GM18868 (cell line): ENCODE data around the gene MLANA.
"Not testable (repeated sequence)": the region's sequence is repeated elsewhere in the genome, so short reads cannot be mapped to it uniquely, and the experiment has no call there.

Experiments used
- ATAC-seq: cut with Tn5 transposase; IDR thresholded peaks from one replicate; pipeline ENCODE4 v1.9.1; 2021; ENCODE audit warnings: mild to moderate bottlenecking, moderate library complexity; ENCODE audit not compliant: unreplicated experiment

Gene MLANA

DNA sequence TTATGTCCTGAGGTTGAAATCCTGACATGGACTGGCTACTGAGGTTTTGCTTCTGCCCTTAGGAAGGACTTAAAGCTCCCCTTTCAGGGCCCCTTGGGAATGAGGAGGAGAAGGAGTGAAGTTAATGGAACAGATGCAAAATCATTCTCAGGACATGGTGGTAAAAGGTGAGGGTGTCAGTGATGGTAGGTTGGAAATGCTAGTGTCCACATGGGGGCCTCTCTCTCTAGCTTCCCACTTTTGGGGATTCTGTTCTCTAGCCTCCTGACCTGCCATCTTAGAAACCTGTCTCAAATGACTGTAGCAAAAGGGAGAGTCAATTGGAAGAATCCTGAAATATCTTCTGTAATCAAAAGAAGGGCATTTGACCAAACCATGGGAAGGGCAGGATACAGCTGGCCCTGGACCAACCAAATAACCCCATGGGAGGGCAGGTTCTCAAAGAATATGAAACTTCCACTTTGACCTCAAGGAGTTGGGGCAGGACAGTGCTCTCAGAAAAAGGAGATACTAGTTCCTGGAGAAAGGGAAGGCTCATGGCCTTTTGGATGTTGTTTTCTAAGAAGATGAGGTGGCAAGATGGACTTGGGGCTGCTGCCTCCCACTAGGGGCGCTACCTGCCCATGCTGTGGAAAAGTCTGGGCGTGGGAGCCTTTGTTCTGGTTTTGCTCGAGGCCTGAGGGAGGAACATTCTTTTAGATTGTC lies 21.2 kb upstream of the MLANA start:
- no peak for ATAC-seq

GRCh38 chr9:5870020-5870339 lies 20.7 kb upstream of the MLANA start:
- ATAC-seq, result no peak

DNA sequence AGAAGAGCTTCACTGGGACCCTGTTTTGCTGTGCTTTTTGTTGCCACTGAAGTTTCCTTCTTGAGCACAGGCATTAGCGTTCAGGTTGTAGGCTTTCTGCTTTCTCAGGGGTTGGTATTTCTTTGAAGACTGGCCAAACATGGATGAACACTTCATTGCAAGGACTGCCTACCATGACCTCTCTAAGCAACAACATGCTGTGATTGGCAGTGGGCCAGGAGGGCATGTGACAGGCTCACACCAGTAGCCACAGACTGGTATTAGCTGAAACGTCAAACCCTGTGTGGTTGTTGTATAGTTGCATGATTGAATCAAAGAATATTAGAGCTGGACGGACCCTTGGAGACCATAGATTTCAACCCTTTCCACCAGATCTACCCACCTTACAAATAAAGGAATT lies 20.0 kb upstream of the MLANA start:
- no peak for ATAC-seq

DNA sequence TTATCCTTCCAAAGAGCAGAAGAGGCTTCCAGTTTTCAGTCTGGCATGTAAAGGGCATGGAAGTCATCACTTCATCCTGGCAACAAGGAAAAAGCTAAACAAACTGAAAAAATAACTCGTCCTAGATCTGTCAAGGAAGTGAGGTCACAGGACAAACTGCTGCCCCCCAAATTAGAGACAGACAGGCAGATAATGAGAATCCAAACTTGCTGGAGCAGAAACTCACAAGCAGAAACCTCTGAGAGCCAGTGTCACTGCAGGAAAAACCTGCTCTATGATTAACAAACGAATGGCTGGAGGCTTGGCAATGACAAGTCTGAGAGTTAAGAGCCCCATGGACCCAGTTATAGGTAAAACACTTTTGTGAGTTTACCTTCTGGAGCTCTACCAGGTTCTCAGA lies 18.9 kb upstream of the MLANA start:
- ATAC-seq, result no peak

GRCh38 chr9:5872511-5872910 lies 18.2 kb upstream of the MLANA start:
- ATAC-seq, result no peak

GRCh38 chr9:5873439-5873838 lies 17.2 kb upstream of the MLANA start:
- ATAC-seq, result no peak

- ATAC-seq, result no peak
Measured at GRCh38 chr9:5874048-5874447, 16.6 kb upstream of the MLANA start.

DNA sequence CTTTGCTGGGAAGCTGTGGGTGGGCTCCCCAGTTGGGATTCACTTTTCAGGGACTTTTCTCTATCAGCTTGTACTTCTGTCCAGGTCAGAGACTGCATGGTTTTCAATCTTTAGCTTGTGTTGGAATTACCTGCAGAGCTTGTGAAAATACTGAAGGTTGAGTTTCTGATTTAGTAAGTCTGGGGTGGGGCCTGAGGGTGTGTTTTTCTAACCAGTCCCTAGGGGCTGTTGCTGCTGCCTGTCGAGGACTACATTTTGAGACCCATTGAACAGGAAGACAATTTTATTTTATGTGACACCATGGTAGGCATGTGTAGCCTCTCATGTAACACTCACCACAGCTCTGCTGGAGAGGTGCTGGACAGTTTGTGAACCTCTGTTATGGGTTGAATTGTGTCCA lies 14.7 kb upstream of the MLANA start:
- peak; percentile 80 for ATAC-seq

DNA sequence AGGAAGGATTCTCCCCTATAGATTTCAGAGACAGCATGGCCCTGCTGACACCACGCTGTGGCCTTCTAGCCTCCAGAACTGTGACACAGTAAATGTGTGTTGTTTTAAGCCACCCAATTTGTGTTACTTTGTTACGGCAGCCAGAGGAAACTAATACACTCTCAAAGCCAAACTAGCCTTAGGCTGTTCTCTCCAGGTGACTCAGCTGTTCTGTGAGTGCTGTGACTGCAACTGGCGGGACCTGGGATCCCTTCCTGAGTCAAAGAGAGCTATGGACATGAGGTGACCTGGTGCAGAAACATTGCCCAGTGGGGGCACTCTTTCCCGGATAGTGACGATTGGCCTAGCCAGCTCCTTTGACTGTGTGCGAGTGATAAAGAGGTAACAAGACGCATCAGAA lies 14.0 kb upstream of the MLANA start:
- no peak for ATAC-seq

DNA sequence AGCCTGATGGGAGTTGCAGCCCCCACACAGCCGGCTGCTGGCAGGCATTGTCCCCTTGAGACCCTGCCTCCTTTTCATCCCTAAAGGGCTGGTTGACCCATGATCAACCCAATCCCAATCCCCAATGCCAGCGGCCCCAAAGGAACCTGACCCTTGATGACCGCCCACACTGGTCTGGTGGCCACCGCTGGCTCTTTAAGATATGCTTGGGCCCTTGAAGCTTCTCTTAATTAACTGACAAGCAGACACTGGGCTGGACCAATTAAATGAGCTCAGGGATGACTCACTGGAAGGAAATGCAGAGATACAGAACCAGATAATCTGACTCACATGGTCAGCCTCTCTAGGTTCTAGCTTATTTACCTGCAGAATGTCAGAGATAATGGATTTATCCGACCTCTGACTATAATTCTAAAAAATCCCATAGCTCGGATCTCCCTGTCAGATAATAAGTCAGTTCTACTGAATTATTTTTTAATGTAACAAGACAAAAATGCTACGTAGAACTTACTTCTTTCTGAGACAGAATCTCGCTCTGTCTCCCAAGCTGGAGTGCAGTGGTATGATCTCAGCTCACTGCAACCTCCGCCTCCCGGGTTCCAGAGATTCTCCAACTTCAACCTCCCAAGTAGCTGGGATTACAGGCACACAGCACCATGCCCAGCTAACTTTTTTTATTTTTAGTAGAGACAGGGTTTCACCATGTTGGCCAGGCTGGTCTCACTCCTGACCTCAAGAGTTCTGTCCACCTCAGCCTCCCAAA lies 11.1 kb upstream of the MLANA start:
- no peak for ATAC-seq

- ATAC-seq, result not testable (repeated sequence)
Measured at GRCh38 chr9:5882244-5883012, 8.3 kb upstream of the MLANA start.

DNA sequence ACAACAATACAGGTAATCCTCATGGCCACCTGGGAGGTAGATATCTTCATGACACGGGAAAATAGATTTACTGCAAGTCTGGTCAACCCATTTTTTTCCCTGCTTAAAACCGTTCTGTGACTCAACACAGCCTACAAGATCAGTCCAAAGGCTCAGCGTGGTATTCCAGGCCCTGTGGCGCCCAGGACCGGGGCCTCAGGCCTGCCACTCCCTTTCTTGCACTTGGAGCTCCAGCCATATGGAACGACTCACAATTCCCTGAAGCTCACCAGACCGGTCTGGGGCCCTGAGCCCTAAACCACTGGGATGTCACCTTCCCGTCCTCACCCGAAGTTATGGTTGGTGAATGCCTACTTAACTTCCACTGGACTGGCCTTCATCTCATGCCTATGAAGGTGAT lies 6.5 kb upstream of the MLANA start:
- ATAC-seq, result no peak

- peak; percentile 96 for ATAC-seq
Measured at GRCh38 chr9:5886114-5886939, 4.4 kb upstream of the MLANA start.

DNA sequence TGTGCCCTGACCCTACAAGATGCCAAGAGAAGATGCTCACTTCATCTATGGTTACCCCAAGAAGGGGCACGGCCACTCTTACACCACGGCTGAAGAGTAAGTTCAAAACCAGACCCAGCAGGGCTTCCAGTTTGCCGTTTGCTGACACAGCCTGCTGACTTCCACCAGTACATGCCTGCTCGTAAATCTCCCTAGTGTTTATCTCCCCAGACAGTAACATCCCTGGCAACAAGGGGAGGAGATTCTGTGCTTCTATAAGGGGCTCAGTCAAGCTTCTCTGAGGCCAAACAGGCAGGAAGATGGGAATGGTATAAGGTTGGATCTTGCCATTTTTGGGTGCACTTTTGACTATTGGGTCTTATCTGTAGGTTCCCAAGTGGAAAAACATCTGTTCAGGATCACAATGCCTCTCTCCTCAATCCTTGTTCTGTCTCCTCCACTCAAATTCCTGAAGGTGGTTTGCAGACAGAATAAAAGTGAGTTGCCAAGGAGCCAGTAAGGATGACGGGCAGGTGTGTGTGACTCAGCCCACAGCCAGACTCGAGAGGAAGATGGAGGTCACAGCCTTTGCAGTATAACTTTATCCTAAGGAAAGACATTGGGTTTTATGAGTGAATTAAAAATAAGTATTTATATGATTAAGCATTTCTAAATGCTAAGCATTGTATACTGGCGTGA lies 1.9 kb downstream of the MLANA start:
- no peak for ATAC-seq

GRCh38 chr9:5893134-5893505 lies 2.4 kb downstream of the MLANA start:
- ATAC-seq, result no peak

DNA sequence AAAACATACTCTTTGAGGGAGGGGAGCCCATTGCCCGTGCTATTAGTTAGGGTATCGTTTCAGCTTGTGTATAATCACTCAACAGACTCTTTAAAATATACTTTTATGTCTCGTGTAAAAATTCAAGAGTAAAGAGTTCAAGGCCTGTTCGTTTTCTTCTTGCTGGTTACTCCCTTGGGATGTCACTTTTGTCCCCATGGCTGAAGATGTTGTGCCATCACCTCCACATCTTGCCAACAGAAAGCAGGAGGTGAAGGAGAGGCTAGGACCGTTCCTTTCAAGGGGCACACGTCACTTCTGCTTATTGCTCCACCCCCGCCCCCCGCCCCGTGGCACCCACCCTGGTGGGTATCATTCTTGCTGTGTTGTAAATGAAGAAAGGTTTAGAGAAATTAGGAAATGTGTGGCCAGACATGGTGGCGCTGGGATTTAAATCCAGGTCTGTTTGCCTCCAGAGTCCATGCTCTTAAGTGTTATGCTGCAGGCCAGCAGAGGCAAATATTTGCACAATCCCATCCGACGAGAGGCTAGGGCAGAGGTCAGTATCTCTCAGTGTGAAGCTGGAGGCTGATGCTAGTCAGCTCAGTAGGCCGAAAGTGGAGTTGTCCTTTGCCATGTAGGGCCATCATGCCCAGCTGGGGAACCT lies 3.0 kb downstream of the MLANA start:
- ATAC-seq, result no peak

DNA sequence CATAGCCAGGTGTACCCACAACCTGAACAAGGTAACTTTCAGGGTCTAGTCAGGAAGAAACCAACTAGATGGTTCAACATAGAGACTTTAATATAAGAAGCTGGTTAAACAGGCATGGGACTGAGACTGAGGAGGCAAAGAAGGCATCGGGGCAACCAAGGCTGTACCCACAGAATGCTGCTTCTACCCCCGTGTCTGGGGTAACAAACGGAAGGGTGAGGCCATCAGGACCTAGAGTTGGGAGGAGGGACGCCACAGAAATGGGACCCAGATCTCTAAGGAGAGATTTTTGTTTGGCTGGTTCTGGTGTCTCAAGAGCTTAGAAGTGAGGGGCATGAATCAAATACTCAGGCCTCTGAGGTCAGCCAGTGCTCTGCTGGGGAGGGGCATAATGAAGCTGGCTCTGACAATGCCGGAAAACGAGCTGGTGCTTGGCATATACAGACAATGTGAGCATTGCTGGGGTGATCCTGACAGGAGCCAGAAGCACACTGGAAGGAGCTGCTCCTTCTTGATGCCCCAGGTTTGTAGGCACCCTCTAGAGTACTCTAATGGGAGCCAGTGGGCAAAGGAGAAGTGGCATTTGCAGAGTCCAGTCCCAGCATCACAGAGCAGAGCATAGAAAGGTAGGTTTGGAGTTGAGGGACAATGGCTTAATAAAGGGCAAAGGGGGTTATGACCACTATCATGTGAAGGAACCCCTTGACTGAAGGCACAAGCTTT lies 3.7 kb downstream of the MLANA start:
- no peak for ATAC-seq

- no peak for ATAC-seq
Measured at GRCh38 chr9:5895782-5896181, 5.1 kb downstream of the MLANA start.

DNA sequence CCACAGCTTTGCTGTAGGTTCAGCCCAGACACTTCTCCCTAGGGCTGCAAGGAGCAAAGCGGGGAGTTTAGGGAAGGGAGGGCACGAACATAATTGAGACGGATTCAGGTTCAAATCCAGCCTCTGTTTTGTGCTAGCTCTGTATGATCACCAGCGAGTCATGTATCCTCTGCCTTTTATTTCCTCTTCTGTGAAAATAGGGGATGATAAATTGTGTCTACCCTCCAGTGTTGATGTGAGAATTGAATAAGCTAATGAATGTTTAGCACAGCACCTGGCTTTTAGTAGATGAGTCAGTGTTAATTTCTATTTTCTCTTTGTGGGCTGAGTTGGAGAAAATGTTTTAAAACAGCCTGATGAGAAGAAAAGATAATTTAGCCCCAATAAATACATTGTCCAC lies 6.2 kb downstream of the MLANA start:
- no peak for ATAC-seq

DNA sequence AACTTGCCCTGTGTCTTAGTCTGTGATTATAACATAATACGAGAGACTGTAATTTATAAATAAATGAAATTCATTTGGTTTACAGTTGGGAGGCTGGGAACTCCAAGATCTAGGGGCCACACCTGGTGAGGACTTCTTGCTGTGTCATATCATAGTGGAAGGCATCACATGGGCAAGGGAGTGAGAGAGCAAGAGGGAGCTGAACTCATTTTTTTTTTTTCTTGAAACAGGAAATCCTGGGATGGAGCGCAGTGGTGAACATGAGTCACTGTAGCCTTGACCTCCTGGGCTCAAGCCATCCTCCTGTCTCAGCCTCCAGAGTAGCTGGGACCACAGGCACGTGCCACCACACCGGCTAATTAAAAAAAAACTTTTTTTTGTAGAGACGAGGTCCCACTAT lies 7.2 kb downstream of the MLANA start:
- no peak for ATAC-seq
